ENCODE data around the gene P4HA3. TPM values are rescaled to one million over a fixed set of nuclear protein-coding genes. Genes with fewer than 3 reads are reported as not detected.

The P4HA3 gene
- total RNA-seq, 3 donors from 2014 or later (not counting 1 experiment from before 2014, with no cell fraction given): not detected

- no peak for DNase-seq
- ATAC-seq: no peak
- H3K27ac Mint-ChIP-seq: no peak overlapping the region
- intact Hi-C loops (cut with micrococcal nuclease): no loop called here
- no peaks in the 10 kb centered on the region for H3K9me3 Mint-ChIP-seq
- peaks cover 5% of the 10 kb centered on the region for H3K36me3 ChIP-seq (ENCODE audit: control insufficient read depth, insufficient read depth, low read length)
- H3K9me3 ChIP-seq (ENCODE audit: control insufficient read depth, insufficient read depth, low read length): no peaks in the 10 kb centered on the region
- H3K27ac ChIP-seq (ENCODE audit: low read length): no peak overlapping the region
- no peaks in the 10 kb centered on the region for H3K4me1 Mint-ChIP-seq
- H3K4me3 Mint-ChIP-seq: no peak overlapping the region
- TF ChIP-seq, protein P1, sequence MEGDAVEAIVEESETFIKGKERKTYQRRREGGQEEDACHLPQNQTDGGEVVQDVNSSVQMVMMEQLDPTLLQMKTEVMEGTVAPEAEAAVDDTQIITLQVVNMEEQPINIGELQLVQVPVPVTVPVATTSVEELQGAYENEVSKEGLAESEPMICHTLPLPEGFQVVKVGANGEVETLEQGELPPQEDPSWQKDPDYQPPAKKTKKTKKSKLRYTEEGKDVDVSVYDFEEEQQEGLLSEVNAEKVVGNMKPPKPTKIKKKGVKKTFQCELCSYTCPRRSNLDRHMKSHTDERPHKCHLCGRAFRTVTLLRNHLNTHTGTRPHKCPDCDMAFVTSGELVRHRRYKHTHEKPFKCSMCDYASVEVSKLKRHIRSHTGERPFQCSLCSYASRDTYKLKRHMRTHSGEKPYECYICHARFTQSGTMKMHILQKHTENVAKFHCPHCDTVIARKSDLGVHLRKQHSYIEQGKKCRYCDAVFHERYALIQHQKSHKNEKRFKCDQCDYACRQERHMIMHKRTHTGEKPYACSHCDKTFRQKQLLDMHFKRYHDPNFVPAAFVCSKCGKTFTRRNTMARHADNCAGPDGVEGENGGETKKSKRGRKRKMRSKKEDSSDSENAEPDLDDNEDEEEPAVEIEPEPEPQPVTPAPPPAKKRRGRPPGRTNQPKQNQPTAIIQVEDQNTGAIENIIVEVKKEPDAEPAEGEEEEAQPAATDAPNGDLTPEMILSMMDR (IDR thresholded peaks at IDR 0.05): no peak
- H3K4me3 ChIP-seq (ENCODE audit: low read length): no peak overlapping the region
- no peaks in the 10 kb centered on the region for H3K27me3 ChIP-seq (ENCODE audit: control insufficient read depth, insufficient read depth, low read length)
- no peaks in the 10 kb centered on the region for H3K4me1 ChIP-seq (ENCODE audit: control insufficient read depth, insufficient read depth, low read length)
- H3K36me3 Mint-ChIP-seq: peaks cover 7% of the 10 kb centered on the region
- peaks cover 5 to 7% of the 10 kb centered on the region in 2 donors for H3K27me3 Mint-ChIP-seq (ENCODE audit: low read depth in 2 of 2)
- WGBS (ENCODE audit: insufficient coverage): 91% methylated on average over 4 of the region's 4 CpGs
Observed at GRCh38 chr11:74257959-74258553, 53.4 kb downstream of the P4HA3 start.

GRCh38 chr11:74256378-74257133, 54.9 kb downstream of the P4HA3 start:
- ATAC-seq: no peak
- Histone ChIP-seq H3K9me3 (ENCODE audit: control insufficient read depth, insufficient read depth, low read length) (no peaks in the 10 kb centered on the region), H3K4me1 (ENCODE audit: control insufficient read depth, insufficient read depth, low read length) (no peaks in the 10 kb centered on the region), H3K36me3 (ENCODE audit: control insufficient read depth, insufficient read depth, low read length) (peaks cover 9% of the 10 kb centered on the region), H3K27me3 (ENCODE audit: control insufficient read depth, insufficient read depth, low read length) (no peaks in the 10 kb centered on the region), H3K4me3 (ENCODE audit: low read length) (no peak overlapping the region), H3K27ac (ENCODE audit: low read length) (no peak overlapping the region)
- intact Hi-C loops (cut with micrococcal nuclease): no loop called here
- Mint-ChIP-seq H3K27me3 (ENCODE audit: low read depth in 2 of 2) (no peaks in the 10 kb centered on the region), H3K27ac (no peak overlapping the region), H3K4me1 (no peaks in the 10 kb centered on the region), H3K9me3 (no peaks in the 10 kb centered on the region), H3K4me3 (no peak overlapping the region), H3K36me3 (peaks cover 7% of the 10 kb centered on the region)
- 82% methylated on average over 5 of the region's 5 CpGs for WGBS (ENCODE audit: insufficient coverage)
- no peak for DNase-seq
- TF ChIP-seq, protein P1 (IDR thresholded peaks at IDR 0.05): no peak

- Mint-ChIP-seq H3K9me3 (no peaks in the 10 kb centered on the region), H3K27me3 (ENCODE audit: low read depth in 2 of 2) (no peaks in the 10 kb centered on the region), H3K36me3 (peaks cover 7% of the 10 kb centered on the region), H3K4me3 (no peak overlapping the region), H3K4me1 (no peaks in the 10 kb centered on the region), H3K27ac (no peak overlapping the region)
- Histone ChIP-seq H3K4me1 (ENCODE audit: control insufficient read depth, insufficient read depth, low read length) (no peaks in the 10 kb centered on the region), H3K9me3 (ENCODE audit: control insufficient read depth, insufficient read depth, low read length) (no peaks in the 10 kb centered on the region), H3K4me3 (ENCODE audit: low read length) (no peak overlapping the region), H3K27ac (ENCODE audit: low read length) (no peak overlapping the region), H3K27me3 (ENCODE audit: control insufficient read depth, insufficient read depth, low read length) (no peaks in the 10 kb centered on the region), H3K36me3 (ENCODE audit: control insufficient read depth, insufficient read depth, low read length) (peaks cover 16% of the 10 kb centered on the region)
- DNase-seq (peak; percentile 32 to 81), ATAC-seq (peak; percentile 69 to 91 (median 74))
- WGBS (ENCODE audit: insufficient coverage): 43% methylated on average over 4 of the region's 5 CpGs
- intact Hi-C loops (cut with micrococcal nuclease): loop anchor here (1.0 kb wide), 1 partner anchor 193 kb away; no protein-coding TSS in a partner anchor
- TF ChIP-seq, protein P1 (IDR thresholded peaks at IDR 0.05): peak; percentile 83
Observed at GRCh38 chr11:74255741-74256375, 55.6 kb downstream of the P4HA3 start.
